K562 treated with DMSO at 1 percent for 24 hours (cell line): ENCODE data around the gene CNTNAP3. TPM values are rescaled to one million over a fixed set of nuclear protein-coding genes. Genes with fewer than 3 reads are reported as not detected.

Source experiments
- total RNA-seq: library from RNA; unstranded; fragments of 300-600 nt; gene quantifications from 2 replicates; pipeline ENCODE4 v1.2.3, GENCODE V29; 2022; ENCODE audit warnings: low read depth; ENCODE audit not compliant: insufficient read depth

CNTNAP3 gene
- total RNA-seq, result not detected in 2 replicates

GRCh38 chr9:39287980-39288379 is at the start of gene CNTNAP3:
CNTNAP3 (minus strand) TSS chr9:39288167; CDS start chr9:39288064, 103 bp downstream.

Other genes starting within 250 kb of the CNTNAP3 start
- gene SPATA31A1, start 67.5 kb upstream of the CNTNAP3 start, total RNA-seq, result not detected in 2 replicates